Naive B cell (primary cell): ENCODE data around the gene STPG3. TPM values are rescaled to one million over a fixed set of nuclear protein-coding genes. Genes with fewer than 3 reads are reported as not detected.

ENCODE experiments used
- ATAC-seq, 2 donors: fragments of 150-1000 bp; cut with Tn5 transposase; 2 replicates each; pipeline ENCODE4 v1.10.0; 2021; ENCODE audit warnings: low read depth in 2 of 2, mild to moderate bottlenecking in 2 of 2, moderate library complexity in 2 of 2
- DNase-seq: peaks from one replicate; pipeline ENCODE4 v3.0.0; 2022
- H3K27ac Mint-ChIP-seq, 6 donors: one replicate each; pipeline ENCODE4 v1.8.0; 2020 to 2022; ENCODE audit warnings: mild to moderate bottlenecking in 6 of 6, mixed read lengths in 6 of 6, moderate library complexity in 5 of 6, inconsistent platforms in 2 of 6
- H3K27me3 Mint-ChIP-seq, 3 donors: one replicate each; pipeline ENCODE4 v1.8.0; 2021 to 2022; ENCODE audit warnings: mixed read lengths in 3 of 3, mild to moderate bottlenecking in 1 of 3
- H3K36me3 Mint-ChIP-seq, 2 donors: one replicate each; pipeline ENCODE4 v1.8.0; 2020 to 2022; ENCODE audit warnings: mixed read lengths in 2 of 2, inconsistent platforms in 1 of 2, mild to moderate bottlenecking in 1 of 2
- H3K4me1 Mint-ChIP-seq, 3 donors: one replicate each; pipeline ENCODE4 v1.8.0; 2020 to 2022; ENCODE audit warnings: mixed read lengths in 3 of 3, inconsistent platforms in 1 of 3, mild to moderate bottlenecking in 1 of 3, moderate library complexity in 1 of 3
- H3K4me3 Mint-ChIP-seq, 8 donors: one replicate each; pipeline ENCODE4 v1.8.0; 2020 to 2022; ENCODE audit warnings: mild to moderate bottlenecking in 8 of 8, mixed read lengths in 8 of 8, moderate library complexity in 8 of 8, inconsistent platforms in 2 of 8
- H3K9me3 Mint-ChIP-seq, 7 donors: one replicate each; pipeline ENCODE4 v1.8.0; 2020 to 2022; ENCODE audit warnings: mixed read lengths in 7 of 7, mild to moderate bottlenecking in 5 of 7, inconsistent platforms in 2 of 7, moderate library complexity in 1 of 7
- polyA plus RNA-seq, 6 donors: library from polyadenylated mRNA; unstranded; fragments of 300-500 nt; fragmentation: Illumina TruSeq; gene quantifications; one replicate each; pipeline ENCODE4 v1.2.3, GENCODE V29; 2021; ENCODE audit warnings: low read depth in 6 of 6

STPG3 gene
- polyA plus RNA-seq, result not detected

DNA sequence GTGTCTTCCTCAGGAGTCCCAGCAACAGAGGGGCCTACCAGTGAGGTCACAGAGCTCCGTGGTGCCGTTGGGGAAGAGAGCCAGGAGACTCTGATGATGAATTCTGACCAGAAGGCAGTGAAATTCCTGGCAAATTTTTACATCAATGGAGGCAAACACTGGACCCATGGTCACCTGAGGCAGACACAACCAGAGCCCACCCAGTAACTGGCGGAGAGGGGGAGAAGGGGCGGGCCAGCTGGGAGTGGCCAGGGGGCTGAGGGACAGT lies at the start of gene STPG3:
Gene STPG3, plus strand, starts transcription at position 93 of the 268 bp plus-strand sequence. Its CDS starts 1 bp downstream, at position 94.
- Mint-ChIP-seq H3K4me3 (peak within 1 kb of the TSS in 2 of 8 donors; percentile 21 to 43), H3K4me1 (peaks cover 9 to 13% (median 10%) of the 10 kb centered on the region in 3 donors), H3K27ac (no peak within 1 kb of the TSS), H3K9me3 (no peaks in the 10 kb centered on the region), H3K27me3 (no peaks in the 10 kb centered on the region), H3K36me3 (no peaks in the 10 kb centered on the region)
- ATAC-seq (no peak), DNase-seq (no peak)

DNA sequence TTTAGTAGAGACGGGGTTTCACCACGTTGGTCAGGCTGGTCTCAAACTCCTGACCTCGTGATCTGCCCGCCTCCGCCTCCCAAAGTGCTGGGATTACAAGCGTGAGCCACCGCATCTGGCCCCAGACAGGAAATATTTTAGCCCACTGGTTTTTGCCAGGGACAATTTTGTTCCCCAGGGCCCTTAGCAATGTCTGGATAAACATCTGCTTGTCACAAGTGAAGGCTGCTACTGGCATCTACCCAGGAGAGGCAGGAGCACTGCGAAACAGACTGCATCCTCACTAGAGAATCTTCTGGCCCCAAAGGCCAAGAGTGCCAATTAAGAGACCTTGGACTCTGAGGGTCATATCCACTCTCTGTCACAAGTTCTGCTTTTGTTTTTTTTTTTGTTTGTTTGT lies 48.1 kb upstream of the STPG3 start:
- no peak for DNase-seq
- no peaks in the 10 kb centered on the region for H3K27me3 Mint-ChIP-seq
- H3K27ac Mint-ChIP-seq, result peak overlapping the region in 1 of 6 donors; percentile 28
- peak overlapping the region in 4 of 8 donors; percentile 51 to 92 (median 66) for H3K4me3 Mint-ChIP-seq
- no peaks in the 10 kb centered on the region for H3K9me3 Mint-ChIP-seq
- H3K36me3 Mint-ChIP-seq, result no peaks in the 10 kb centered on the region
- no peak for ATAC-seq
- H3K4me1 Mint-ChIP-seq, result peaks cover 34 to 64% (median 60%) of the 10 kb centered on the region in 3 donors

DNA sequence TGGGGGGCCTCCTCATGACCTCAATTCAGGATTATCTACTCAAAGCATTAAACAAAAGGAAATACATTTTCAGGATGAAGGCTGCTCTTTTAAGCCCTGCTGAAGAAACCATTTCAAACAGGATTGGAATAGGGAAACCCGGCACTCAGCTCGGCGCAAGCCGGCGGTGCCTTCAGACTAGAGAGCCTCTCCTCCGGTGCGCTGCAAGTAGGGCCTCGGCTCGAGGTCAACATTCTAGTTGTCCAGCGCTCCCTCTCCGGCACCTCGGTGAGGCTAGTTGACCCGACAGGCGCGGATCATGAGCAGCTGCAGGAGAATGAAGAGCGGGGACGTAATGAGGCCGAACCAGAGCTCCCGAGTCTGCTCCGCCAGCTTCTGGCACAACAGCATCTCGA lies 46.4 kb upstream of the STPG3 start:
- peaks cover 32 to 71% (median 56%) of the 10 kb centered on the region in 3 donors for H3K4me1 Mint-ChIP-seq
- H3K4me3 Mint-ChIP-seq, result peak overlapping the region; percentile 92 to 97 (median 93)
- no peaks in the 10 kb centered on the region for H3K27me3 Mint-ChIP-seq
- H3K27ac Mint-ChIP-seq, result peak overlapping the region; percentile 92 to 98 (median 96)
- DNase-seq (no peak), ATAC-seq (no peak)
- H3K36me3 Mint-ChIP-seq, result no peaks in the 10 kb centered on the region
- H3K9me3 Mint-ChIP-seq, result no peaks in the 10 kb centered on the region

DNA sequence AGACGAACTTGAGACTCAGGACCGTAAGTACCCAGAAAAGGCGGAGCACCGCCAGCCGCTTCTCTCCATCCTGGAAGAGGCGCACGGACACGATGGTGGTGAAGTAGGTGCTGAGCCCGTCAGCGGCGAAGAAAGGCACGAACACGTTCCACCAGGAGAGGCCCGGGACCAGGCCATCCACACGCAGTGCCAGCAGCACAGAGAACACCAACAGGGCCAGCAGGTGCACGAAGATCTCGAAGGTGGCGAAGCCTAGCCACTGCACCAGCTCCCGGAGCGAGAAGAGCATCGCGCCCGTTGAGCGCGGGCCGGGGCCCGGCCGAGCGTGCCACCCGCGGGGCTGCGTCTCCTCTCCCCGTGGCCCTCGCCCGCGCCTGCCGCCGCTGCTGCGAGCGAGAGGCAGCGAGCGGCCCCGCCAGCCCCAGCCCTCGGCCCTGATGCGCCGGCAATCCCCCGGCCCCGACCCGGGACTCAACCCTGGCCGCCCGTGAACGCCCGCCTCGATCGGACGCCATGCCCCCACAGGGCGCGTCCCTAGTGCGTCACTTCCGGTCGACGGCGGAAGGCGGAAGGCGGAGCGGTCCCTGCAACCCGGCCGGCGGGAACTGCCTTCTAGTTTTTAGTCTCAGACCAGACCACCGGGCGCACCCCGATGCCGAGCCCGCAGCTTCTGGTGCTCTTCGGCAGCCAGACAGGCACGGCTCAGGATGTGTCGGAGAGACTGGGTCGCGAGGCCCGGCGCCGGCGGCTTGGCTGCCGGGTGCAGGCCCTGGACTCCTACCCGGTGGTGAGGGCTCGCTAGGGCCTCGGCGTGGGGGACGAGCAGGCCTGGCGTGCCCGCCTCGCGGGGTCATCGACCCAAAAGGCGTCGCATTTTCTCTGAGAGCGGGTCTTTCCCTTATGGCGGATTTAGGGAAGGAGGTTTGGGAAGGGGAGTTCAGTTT lies 45.7 kb upstream of the STPG3 start, which contains the start of the genes NDOR1 and TMEM203:
Gene NDOR1, plus strand, starts transcription at position 575 of the 944 bp plus-strand sequence. Its CDS starts 78 bp downstream, at position 653.
Gene TMEM203, minus strand, starts transcription at position 523 of the 944 bp plus-strand sequence. Its CDS starts 234 bp downstream, at position 289.
- Mint-ChIP-seq H3K27me3 (no peaks in the 10 kb centered on the region), H3K9me3 (no peaks in the 10 kb centered on the region), H3K4me3 (peak within 1 kb of the TSS; percentile 92 to 97 (median 93)), H3K4me1 (peaks cover 32 to 71% (median 55%) of the 10 kb centered on the region in 3 donors), H3K36me3 (no peaks in the 10 kb centered on the region), H3K27ac (peak within 1 kb of the TSS; percentile 92 to 98 (median 96))
- ATAC-seq (peak; percentile 61 to 64), DNase-seq (peak; percentile 93)

DNA sequence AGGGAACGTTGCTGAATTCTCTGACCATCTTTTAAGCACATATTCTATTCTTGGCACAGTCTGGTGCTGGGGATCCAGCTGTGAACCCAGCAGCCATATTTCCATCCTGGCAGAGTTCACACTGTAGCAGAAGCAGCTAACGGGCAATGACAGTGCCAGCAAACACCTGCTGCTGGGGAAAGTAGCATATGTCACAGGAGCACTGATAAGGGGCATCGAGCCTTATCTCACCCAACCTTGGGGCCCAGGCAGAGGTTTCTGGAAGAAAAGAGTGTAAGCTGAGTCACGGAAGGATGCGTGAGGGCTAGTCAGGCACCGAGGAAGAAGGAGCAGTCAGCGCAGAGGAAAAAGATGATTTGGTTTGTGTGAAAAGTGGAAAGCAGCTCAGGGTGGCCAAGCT lies 44.5 kb upstream of the STPG3 start:
- no peaks in the 10 kb centered on the region for H3K9me3 Mint-ChIP-seq
- H3K36me3 Mint-ChIP-seq, result no peaks in the 10 kb centered on the region
- H3K4me3 Mint-ChIP-seq, result peak overlapping the region; percentile 86 to 97 (median 93)
- ATAC-seq (no peak), DNase-seq (no peak)
- H3K27ac Mint-ChIP-seq, result peak overlapping the region in 4 of 6 donors; percentile 71 to 96 (median 85)
- H3K27me3 Mint-ChIP-seq, result no peaks in the 10 kb centered on the region
- H3K4me1 Mint-ChIP-seq, result peaks cover 38 to 68% (median 51%) of the 10 kb centered on the region in 3 donors

DNA sequence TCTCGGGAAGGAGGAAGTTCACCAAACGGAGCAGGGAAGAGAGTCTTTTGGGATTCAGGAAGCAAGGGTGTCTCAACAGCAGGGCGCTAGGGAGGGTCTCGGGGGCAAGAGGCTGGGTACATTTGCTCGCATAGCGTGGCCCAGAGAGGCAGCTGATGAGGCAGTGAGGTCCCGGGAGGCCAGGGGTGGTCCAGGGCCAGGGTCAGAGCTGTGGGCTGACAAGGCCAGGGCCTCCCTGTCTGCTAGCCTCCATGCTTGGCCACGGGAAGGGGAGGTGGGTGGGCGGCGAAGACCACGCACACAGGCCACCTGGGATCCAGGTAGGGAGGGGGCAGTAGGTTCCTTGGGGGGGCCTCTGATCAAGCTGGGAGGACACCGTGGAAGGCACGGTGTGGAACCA lies 39.6 kb upstream of the STPG3 start:
- H3K27ac Mint-ChIP-seq, result peak overlapping the region in 1 of 6 donors; percentile 65
- no peaks in the 10 kb centered on the region for H3K27me3 Mint-ChIP-seq
- no peaks in the 10 kb centered on the region for H3K36me3 Mint-ChIP-seq
- ATAC-seq (no peak), DNase-seq (no peak)
- H3K9me3 Mint-ChIP-seq, result no peaks in the 10 kb centered on the region
- H3K4me1 Mint-ChIP-seq, result peaks cover 17 to 26% (median 19%) of the 10 kb centered on the region in 3 donors
- H3K4me3 Mint-ChIP-seq, result no peak overlapping the region

DNA sequence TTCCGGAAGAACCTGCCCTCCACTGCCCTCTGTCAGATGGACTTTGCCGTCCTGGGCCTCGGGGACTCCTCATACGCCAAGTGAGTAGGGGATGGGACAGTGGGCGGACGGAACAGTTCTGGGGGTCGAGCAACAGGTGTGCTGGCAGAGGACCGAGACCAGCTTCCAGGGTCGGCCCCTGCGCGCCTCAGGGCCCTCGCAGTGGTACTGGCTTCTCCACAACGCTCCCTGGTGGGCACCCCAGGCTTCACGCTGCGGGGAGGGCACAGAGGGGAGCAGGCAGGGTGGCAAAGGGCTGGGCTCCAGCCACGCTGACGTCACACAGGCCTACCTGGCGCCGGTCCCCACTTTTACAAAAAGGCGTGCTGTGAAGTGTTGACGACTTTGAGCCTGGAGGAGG lies 38.6 kb upstream of the STPG3 start:
- no peaks in the 10 kb centered on the region for H3K9me3 Mint-ChIP-seq
- H3K27ac Mint-ChIP-seq, result no peak overlapping the region
- H3K4me1 Mint-ChIP-seq, result peaks cover 7 to 16% (median 9%) of the 10 kb centered on the region in 3 donors
- ATAC-seq (no peak), DNase-seq (no peak)
- peak overlapping the region in 1 of 8 donors; percentile 56 for H3K4me3 Mint-ChIP-seq
- H3K36me3 Mint-ChIP-seq, result no peaks in the 10 kb centered on the region
- no peaks in the 10 kb centered on the region for H3K27me3 Mint-ChIP-seq

DNA sequence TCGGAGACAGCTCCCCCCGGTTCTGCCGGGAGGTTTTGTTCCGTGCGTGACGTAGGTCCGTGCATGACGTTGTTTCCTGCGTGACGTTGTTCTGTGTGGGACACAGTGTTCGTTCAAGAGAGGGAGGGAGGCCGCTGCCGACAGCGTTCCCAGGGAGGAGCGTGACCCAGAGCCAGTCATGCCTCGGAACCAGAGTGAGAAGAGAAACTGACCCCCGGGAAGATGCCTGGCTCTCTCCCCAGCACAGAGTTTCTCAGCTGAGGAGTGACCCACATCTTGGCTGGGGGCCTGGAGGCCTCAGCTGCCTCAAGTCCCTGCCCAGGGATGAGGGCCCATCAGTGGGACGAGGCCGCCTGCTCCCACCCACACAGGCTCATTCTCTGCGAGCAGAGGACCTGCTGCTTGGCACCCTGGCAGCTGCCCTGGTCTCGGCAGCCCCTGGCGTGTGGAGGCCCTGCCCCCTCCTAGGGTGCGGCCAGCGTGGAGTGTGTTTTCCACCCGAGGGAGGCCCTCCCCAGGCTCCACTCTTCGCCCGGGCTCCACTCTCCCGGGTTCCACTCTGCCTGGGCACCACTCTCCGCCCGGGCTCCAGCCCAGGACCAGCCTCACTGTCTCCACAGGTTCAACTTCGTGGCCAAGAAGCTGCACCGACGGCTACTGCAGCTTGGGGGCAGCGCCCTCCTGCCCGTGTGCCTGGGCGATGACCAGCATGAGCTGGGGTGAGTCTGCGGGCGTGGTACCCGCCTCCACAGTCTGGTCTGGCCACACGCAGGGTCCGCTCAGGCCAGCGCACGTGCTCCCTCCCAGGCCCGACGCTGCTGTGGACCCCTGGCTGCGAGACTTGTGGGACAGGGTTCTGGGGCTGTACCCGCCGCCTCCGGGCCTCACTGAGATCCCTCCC lies 37.7 kb upstream of the STPG3 start:
- no peaks in the 10 kb centered on the region for H3K36me3 Mint-ChIP-seq
- H3K9me3 Mint-ChIP-seq, result no peaks in the 10 kb centered on the region
- H3K4me3 Mint-ChIP-seq, result peak overlapping the region in 2 of 8 donors; percentile 56 to 69
- H3K27ac Mint-ChIP-seq, result peak overlapping the region in 1 of 6 donors; percentile 37
- H3K27me3 Mint-ChIP-seq, result no peaks in the 10 kb centered on the region
- ATAC-seq (no peak), DNase-seq (no peak)
- peaks cover 5 to 11% (median 7%) of the 10 kb centered on the region in 3 donors for H3K4me1 Mint-ChIP-seq

DNA sequence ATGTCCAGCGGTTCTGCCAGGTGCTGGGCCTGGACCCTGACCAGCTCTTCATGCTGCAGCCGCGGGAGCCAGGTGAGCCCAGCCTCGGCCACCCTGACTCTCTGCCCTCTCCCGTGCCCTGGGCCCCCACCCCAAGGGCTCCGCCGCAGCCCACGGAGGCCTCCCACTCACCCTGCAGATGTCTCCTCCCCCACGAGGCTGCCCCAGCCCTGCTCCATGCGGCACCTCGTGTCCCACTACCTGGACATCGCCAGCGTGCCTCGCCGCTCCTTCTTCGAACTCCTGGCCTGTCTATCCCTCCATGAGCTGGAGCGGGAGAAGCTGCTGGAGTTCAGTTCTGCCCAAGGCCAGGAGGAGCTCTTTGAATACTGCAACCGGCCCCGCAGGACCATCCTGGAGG lies 36.5 kb upstream of the STPG3 start:
- Mint-ChIP-seq H3K4me1 (peaks cover 4 to 7% (median 5%) of the 10 kb centered on the region in 3 donors), H3K4me3 (no peak overlapping the region), H3K27ac (no peak overlapping the region), H3K36me3 (no peaks in the 10 kb centered on the region), H3K9me3 (no peaks in the 10 kb centered on the region), H3K27me3 (no peaks in the 10 kb centered on the region)
- DNase-seq (no peak), ATAC-seq (no peak)

DNA sequence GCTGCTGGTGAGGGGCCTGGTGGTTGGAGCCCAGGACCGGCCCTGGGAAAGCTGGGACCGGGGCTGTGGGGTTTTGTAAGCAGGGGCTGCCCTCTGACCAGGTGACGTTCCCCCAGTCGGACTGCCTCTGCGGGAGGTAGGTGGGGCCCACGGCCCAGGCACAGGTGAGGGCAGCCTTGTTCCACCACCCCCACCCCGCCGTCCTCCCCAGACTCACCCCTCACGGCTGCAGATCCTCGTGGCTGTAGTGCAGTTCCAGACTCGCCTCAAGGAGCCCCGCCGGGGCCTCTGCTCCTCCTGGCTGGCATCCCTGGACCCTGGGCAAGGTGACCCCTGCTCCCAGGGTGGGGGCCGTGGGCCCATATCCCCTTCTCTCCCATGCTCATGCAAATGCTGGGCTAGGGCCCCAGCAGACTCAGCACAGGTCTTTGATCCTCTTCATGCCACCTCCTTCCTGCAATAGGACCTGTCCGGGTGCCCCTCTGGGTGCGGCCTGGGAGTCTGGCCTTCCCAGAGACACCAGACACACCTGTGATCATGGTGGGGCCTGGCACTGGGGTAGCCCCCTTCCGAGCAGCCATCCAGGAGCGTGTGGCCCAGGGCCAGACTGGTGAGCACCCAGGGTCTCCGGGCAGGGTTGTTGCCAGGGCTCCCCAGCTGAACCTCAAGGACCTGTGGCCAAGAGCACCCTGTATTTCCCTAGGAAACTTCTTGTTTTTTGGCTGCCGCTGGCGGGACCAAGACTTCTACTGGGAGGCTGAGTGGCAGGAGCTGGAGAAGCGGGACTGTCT lies 35.7 kb upstream of the STPG3 start:
- no peak overlapping the region for H3K27ac Mint-ChIP-seq
- no peak overlapping the region for H3K4me3 Mint-ChIP-seq
- ATAC-seq, result no peak
- H3K9me3 Mint-ChIP-seq, result no peaks in the 10 kb centered on the region
- peaks cover 4 to 7% (median 5%) of the 10 kb centered on the region in 3 donors for H3K4me1 Mint-ChIP-seq
- H3K27me3 Mint-ChIP-seq, result no peaks in the 10 kb centered on the region
- H3K36me3 Mint-ChIP-seq, result no peaks in the 10 kb centered on the region
- DNase-seq, result no peak

DNA sequence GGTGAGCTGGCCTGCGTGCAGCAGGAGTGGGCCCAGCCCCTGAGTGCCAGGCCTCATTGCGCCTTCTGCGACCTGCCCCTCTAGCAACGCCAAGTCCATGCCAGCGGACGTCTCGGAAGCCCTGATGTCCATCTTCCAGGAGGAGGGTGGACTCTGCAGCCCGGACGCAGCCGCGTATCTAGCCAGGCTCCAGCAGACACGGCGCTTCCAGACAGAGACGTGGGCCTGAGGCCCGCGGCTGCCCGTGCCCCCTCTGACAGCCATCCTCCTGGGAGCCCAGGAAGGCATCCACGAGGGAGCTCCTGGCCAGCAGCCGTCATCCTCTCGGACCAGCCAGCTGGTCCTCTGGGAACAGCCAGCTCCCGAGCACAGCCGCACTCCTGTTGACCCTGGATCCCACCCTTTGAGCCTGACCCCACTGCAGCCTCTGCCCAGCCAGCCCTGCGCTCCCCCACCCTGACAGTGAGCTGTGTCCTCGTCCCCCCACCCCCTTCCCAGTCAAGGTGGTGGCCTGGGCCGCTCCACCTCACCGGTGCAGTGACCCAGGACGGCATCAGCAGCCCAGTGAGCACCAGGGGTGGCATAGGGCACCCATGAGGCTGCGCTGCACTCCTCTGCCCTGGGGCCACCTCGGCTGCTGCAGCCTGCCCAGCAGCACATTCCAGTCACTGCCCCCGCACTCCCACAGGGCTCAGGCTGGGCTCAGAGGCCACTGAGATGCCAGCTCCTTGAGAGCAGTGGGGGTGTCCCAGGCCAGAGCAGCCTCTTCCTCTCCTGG lies 34.7 kb upstream of the STPG3 start:
- DNase-seq, result no peak
- H3K27ac Mint-ChIP-seq, result no peak overlapping the region
- no peak for ATAC-seq
- no peaks in the 10 kb centered on the region for H3K36me3 Mint-ChIP-seq
- no peaks in the 10 kb centered on the region for H3K27me3 Mint-ChIP-seq
- no peak overlapping the region for H3K4me3 Mint-ChIP-seq
- H3K4me1 Mint-ChIP-seq, result peaks cover 0 to 1% (median under 1%) of the 10 kb centered on the region in 3 donors
- no peaks in the 10 kb centered on the region for H3K9me3 Mint-ChIP-seq
